Measurements from ENCODE around the gene ITGB3BP. TPM values are rescaled to one million over a fixed set of nuclear protein-coding genes. Genes with fewer than 3 reads are reported as not detected.

ITGB3BP gene
- total and polyA plus RNA-seq, 2 of the 4 experiments (the other 2 are of a cell fraction): 8.1 to 11.9 TPM

DNA sequence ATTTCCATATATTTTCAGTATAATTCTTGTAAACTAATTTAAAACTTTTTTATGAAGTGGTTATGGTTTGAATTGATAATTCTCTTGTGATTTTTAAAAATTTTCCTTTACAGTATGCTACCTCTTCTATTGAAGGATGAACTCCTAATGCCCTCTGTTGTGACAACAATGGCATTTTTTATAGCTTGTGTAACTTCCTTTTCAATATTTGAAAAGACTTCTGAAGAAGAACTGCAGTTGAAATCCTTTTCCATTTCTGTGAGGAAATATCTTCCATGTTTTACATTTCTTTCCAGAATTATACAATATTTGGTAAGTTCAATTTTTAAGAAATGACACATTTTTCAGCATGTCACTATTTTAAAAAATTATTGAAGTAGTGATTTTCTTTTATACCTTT lies 94.2 kb downstream of the ITGB3BP start:
- Histone ChIP-seq H3K36me3 (ENCODE audit: control insufficient read depth, insufficient read depth, low read length) (no peaks in the 10 kb centered on the region), H2AK5ac (ENCODE audit: low read depth, low read length) (no peak overlapping the region), H2BK120ac (ENCODE audit: low read depth, low read length) (no peak overlapping the region), H4K91ac (ENCODE audit: insufficient read depth, low read depth, low read length) (no peak overlapping the region), H3K4me3 (ENCODE audit: insufficient read depth, low read depth, low read length) (no peak overlapping the region), H2BK20ac (ENCODE audit: low read depth, low read length) (no peak overlapping the region), H4K20me1 (ENCODE audit: insufficient read depth, low read length) (no peaks in the 10 kb centered on the region), H2BK5ac (ENCODE audit: low read depth, low read length, poor library complexity, severe bottlenecking) (no peak overlapping the region), H3K18ac (ENCODE audit: low read depth, low read length) (no peak overlapping the region), H2AK9ac (replicated peaks; ENCODE audit: low read depth, low read length, poor library complexity) (no peak overlapping the region), H3K27me3 (ENCODE audit: control insufficient read depth, insufficient read depth, low read length) (no peaks in the 10 kb centered on the region), H3K14ac (replicated peaks; ENCODE audit: low read depth, low read length) (no peak overlapping the region), H4K5ac (ENCODE audit: low read depth, low read length) (no peak overlapping the region), H3K4me1 (ENCODE audit: control insufficient read depth, insufficient read depth, low read length) (no peaks in the 10 kb centered on the region), H3K79me1 (ENCODE audit: low read depth in 1 of 2, low read length in 2 of 2) (no peaks in the 10 kb centered on the region), H4K8ac (ENCODE audit: low read depth in 2 of 2, low read length in 2 of 2) (no peak overlapping the region), H3K9ac (ENCODE audit: low read depth, low read length) (no peak overlapping the region), H3K23ac (ENCODE audit: low read depth, low read length) (no peak overlapping the region), H3K27ac (ENCODE audit: insufficient read depth, low read length) (no peak overlapping the region), H3K9me3 (ENCODE audit: control insufficient read depth, insufficient read depth, low read length) (no peaks in the 10 kb centered on the region; the same call in 1 of the 2 replicates), H2AFZ (replicated peaks; ENCODE audit: low read length, poor library complexity) (no peak overlapping the region), H3K56ac (ENCODE audit: extremely low read depth, insufficient read depth, low read length) (no peak overlapping the region), H3K4me2 (ENCODE audit: low read depth, low read length) (no peak overlapping the region), H3K4ac (ENCODE audit: low read depth, low read length) (no peak overlapping the region), H2BK15ac (ENCODE audit: low read depth, low read length) (no peak overlapping the region), H3K9me1 (ENCODE audit: insufficient read depth, low read length) (no peaks in the 10 kb centered on the region)
- in situ Hi-C loops (cut with MboI; ENCODE audit: low sequenced_read_pairs): loop anchor here (25.0 kb wide), 1 partner anchor 592 kb away; no protein-coding TSS in a partner anchor
- dilution Hi-C loops (cut with HindIII; ENCODE audit: low sequenced_read_pairs, unreplicated experiment): no loop called here
- ChIA-PET CTCF (no interaction called here), POLR2A (ENCODE audit: unreplicated experiment) (no interaction called here)
- no TSS peak for BruUV-seq (replicated peaks)
- no peak for ATAC-seq (ENCODE audit: low read depth)
- no peak for TF ChIP-seq BHLHE40 (IDR thresholded peaks at IDR 0.05; ENCODE audit: low read depth, low read length)
- TF ChIP-seq SMC3 (IDR thresholded peaks at IDR 0.05; ENCODE audit: low read depth, low read length): no peak
- TF ChIP-seq NFE2L2 (IDR thresholded peaks at IDR 0.05; ENCODE audit: low read depth, low read length): no peak
- TF ChIP-seq CHD1 (IDR thresholded peaks at IDR 0.05; ENCODE audit: low read depth, low read length): no peak
- TF ChIP-seq FOS (IDR thresholded peaks at IDR 0.05; ENCODE audit: low read depth, low read length): no peak
- no peak for TF ChIP-seq RAD21 (IDR thresholded peaks at IDR 0.05; ENCODE audit: low read length)
- no peak for TF ChIP-seq RFX5 (IDR thresholded peaks at IDR 0.05; ENCODE audit: low read depth, low read length)
- TF ChIP-seq, protein P1, sequence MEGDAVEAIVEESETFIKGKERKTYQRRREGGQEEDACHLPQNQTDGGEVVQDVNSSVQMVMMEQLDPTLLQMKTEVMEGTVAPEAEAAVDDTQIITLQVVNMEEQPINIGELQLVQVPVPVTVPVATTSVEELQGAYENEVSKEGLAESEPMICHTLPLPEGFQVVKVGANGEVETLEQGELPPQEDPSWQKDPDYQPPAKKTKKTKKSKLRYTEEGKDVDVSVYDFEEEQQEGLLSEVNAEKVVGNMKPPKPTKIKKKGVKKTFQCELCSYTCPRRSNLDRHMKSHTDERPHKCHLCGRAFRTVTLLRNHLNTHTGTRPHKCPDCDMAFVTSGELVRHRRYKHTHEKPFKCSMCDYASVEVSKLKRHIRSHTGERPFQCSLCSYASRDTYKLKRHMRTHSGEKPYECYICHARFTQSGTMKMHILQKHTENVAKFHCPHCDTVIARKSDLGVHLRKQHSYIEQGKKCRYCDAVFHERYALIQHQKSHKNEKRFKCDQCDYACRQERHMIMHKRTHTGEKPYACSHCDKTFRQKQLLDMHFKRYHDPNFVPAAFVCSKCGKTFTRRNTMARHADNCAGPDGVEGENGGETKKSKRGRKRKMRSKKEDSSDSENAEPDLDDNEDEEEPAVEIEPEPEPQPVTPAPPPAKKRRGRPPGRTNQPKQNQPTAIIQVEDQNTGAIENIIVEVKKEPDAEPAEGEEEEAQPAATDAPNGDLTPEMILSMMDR (conservative IDR thresholded peaks at IDR 0.05; ENCODE audit: low read depth, low read length): no peak
- no peak for TF ChIP-seq POLR2A (IDR thresholded peaks at IDR 0.05; ENCODE audit: low read depth, low read length)
- TF ChIP-seq MXI1 (IDR thresholded peaks at IDR 0.05; ENCODE audit: borderline replicate concordance, low read depth, low read length): no peak
- no peak for TF ChIP-seq MAZ (IDR thresholded peaks at IDR 0.05; ENCODE audit: borderline replicate concordance, low read depth, low read length)
- TF ChIP-seq RCOR1 (IDR thresholded peaks at IDR 0.05; ENCODE audit: insufficient replicate concordance, low read length): no peak
- TF ChIP-seq MAFK (IDR thresholded peaks at IDR 0.05; ENCODE audit: low read depth, low read length): no peak
- DNase-seq: no peak
- intact Hi-C loops (cut with micrococcal nuclease): no loop called here
